Neural cell (in vitro differentiated cells): ENCODE results near the gene FOXP3. TPM values are rescaled to one million over a fixed set of nuclear protein-coding genes. Genes with fewer than 3 reads are reported as not detected.
A peak's percentile ranks its signal among the peaks of the same experiment; 100 is the strongest.

ENCODE experiments used
- H2AFZ ChIP-seq: fragments of 200-600, 300-800 bp; sonication (generic), shearing (Covaris generic); 2 replicates; pipeline ENCODE4 v1.6.0; 2014; ENCODE audit warnings: low read depth, mild to moderate bottlenecking, antibody characterized with exemption, low read length, moderate library complexity
- H3F3A ChIP-seq: fragments of 200-600 bp; shearing (Covaris generic); 2 replicates; pipeline ENCODE4 v1.6.1; 2016; ENCODE audit warnings: mild to moderate bottlenecking, moderate library complexity, mixed read lengths, antibody characterized with exemption, low read length; ENCODE audit not compliant: insufficient read depth, poor library complexity, severe bottlenecking
- H3K27ac ChIP-seq: fragments of 200-600, 300-800 bp; sonication (generic), shearing (Covaris generic); 2 replicates; pipeline ENCODE4 v1.5.1; 2014; ENCODE audit warnings: mild to moderate bottlenecking, low read length, moderate library complexity
- H3K27me3 ChIP-seq: fragments of 300-800, 200-600 bp; sonication (generic), shearing (Covaris generic); 2 replicates; pipeline ENCODE4 v1.6.0; 2014; ENCODE audit warnings: mild to moderate bottlenecking, low read depth, low read length, moderate library complexity; ENCODE audit not compliant: insufficient read depth
- H3K36me3 ChIP-seq: fragments of 300-800, 200-600 bp; sonication (generic), shearing (Covaris generic); 2 replicates; pipeline ENCODE4 v1.5.1; 2014; ENCODE audit warnings: mild to moderate bottlenecking, antibody characterized with exemption, low read length, moderate library complexity; ENCODE audit not compliant: insufficient read depth
- H3K4me2 ChIP-seq: fragments of 300-800, 200-600 bp; sonication (generic), shearing (Covaris generic); 2 replicates; pipeline ENCODE4 v1.6.0; 2014; ENCODE audit warnings: mild to moderate bottlenecking, low read length
- H3K4me3 ChIP-seq: fragments of 300-800, 200-600 bp; sonication (generic), shearing (Covaris generic); 2 replicates; pipeline ENCODE4 v1.5.1; 2014; ENCODE audit warnings: mild to moderate bottlenecking, low read length, moderate library complexity
- H3K79me2 ChIP-seq: fragments of 200-600 bp; shearing (Covaris generic); replicated peaks from 2 replicates; pipeline ENCODE4 v1.6.0; 2014; ENCODE audit warnings: mild to moderate bottlenecking, low read length, moderate library complexity; ENCODE audit not compliant: insufficient read depth
- H3K9ac ChIP-seq: fragments of 300-800, 200-600 bp; sonication (generic), shearing (Covaris generic); 2 replicates; pipeline ENCODE4 v1.6.1; 2016; ENCODE audit warnings: mild to moderate bottlenecking, low read length, mixed read lengths
- H3K9me2 ChIP-seq: fragments of 200-600 bp; shearing (Covaris generic); 2 replicates; pipeline ENCODE4 v1.6.1; 2016; ENCODE audit warnings: mild to moderate bottlenecking, low read length, mixed read lengths; ENCODE audit not compliant: insufficient read depth
- H3K9me3 ChIP-seq: fragments of 200-600, 300-800 bp; sonication (generic), shearing (Covaris generic); 2 replicates; pipeline ENCODE4 v1.6.1; 2016; ENCODE audit warnings: mild to moderate bottlenecking, mixed run types, low read length, moderate library complexity, mixed read lengths
- H4K20me1 ChIP-seq: fragments of 200-600 bp; shearing (Covaris generic); 2 replicates; pipeline ENCODE4 v1.6.1; 2016; ENCODE audit warnings: mild to moderate bottlenecking, mixed run types; ENCODE audit not compliant: insufficient read depth
- EP300 ChIP-seq: fragments of 450-650 bp; conservative IDR thresholded peaks from 2 replicates; pipeline ENCODE4 v1.6.1; 2014; ENCODE audit warnings: antibody characterized with exemption, mild to moderate bottlenecking, moderate library complexity; ENCODE audit not compliant: poor library complexity, severe bottlenecking
- POLR2AphosphoS5 ChIP-seq: IDR thresholded peaks from 2 replicates; pipeline ENCODE4 v1.6.1; 2012
- RAD21 ChIP-seq: fragments of 450-650 bp; conservative IDR thresholded peaks from 2 replicates; pipeline ENCODE4 v1.6.1; 2014; ENCODE audit warnings: antibody characterized with exemption, mild to moderate bottlenecking, moderate library complexity
- SMC3 ChIP-seq: fragments of 450-650 bp; conservative IDR thresholded peaks from 2 replicates; pipeline ENCODE4 v1.6.1; 2014; ENCODE audit warnings: antibody characterized with exemption, mild to moderate bottlenecking, moderate library complexity; ENCODE audit not compliant: poor library complexity
- TAF1 ChIP-seq: IDR thresholded peaks from 2 replicates; pipeline ENCODE4 v1.6.1; 2012; ENCODE audit warnings: low read depth
- polyA plus RNA-seq: library from polyadenylated mRNA; depleted of rRNA; stranded (reverse); fragments of >200 nt; gene quantifications from 2 replicates; pipeline ENCODE4 v1.2.3, GENCODE V29; 2014
- TF ChIP-seq, protein P1 (sequence below): IDR thresholded peaks from 2 replicates; pipeline ENCODE4 v1.6.1; 2012; ENCODE audit warnings: borderline replicate concordance
- TF ChIP-seq, protein P2 (sequence below): fragments of 450-650 bp; IDR thresholded peaks from 2 replicates; pipeline ENCODE4 v1.5.1; 2014; ENCODE audit warnings: antibody characterized with exemption, mild to moderate bottlenecking, moderate library complexity; ENCODE audit not compliant: poor library complexity, severe bottlenecking

The FOXP3 gene
- polyA plus RNA-seq, 1 donor from 2014 or later = not detected

DNA sequence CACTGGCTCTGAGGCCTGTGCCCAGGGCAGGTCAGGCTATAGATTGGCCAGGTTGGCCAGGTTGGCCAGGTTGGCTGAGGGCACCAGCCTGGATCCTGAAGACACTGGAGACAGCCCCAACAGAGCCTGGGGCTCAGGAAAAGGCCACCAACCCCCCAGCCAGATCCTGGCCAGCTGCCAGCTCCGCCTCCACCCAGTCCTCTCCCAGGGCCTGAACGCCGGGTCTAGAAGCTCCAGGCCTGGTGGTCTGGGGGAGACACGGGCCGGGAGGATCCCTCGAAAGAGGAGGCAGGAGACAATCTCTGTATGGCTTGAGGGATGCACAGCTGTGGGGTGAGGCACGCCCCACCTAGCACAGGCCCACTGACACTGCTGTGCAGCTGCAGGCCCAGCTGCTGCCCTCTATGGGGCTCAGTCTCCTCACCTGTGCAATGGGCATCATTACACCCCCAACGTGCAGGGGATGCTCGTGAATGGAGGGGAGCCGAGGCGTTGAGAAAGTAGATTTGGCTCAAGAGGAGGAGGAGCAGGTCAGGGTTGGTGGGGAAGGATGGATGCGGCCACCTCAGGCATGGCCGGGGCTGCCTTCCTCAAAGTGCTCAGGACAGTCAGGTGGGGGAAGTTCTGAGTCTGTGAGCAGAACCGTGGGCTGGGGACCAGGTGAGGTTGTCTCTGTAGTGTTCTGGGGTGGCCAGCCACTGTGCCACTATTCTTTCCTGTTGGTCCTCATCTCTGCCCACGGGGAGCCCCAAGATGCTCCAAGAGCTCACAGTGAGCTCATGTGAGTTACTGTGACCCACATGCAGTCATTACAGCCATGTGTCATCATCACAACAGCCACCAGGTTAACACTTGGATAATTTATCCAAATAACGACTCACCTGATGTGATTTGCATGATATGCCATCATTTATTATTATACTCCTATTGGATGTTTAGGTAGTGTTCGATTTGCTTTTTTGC lies 28.2 kb upstream of the FOXP3 start:
- no peak overlapping the region for H3K4me3 ChIP-seq
- H3K27me3 ChIP-seq = no peaks in the 10 kb centered on the region
- no peaks in the 10 kb centered on the region for H4K20me1 ChIP-seq
- H3K9ac ChIP-seq = no peak overlapping the region
- H3K27ac ChIP-seq = no peak overlapping the region
- H2AFZ ChIP-seq = no peak overlapping the region
- H3K79me2 ChIP-seq = no peaks in the 10 kb centered on the region
- H3K4me2 ChIP-seq = no peak overlapping the region
- H3F3A ChIP-seq = no peaks in the 10 kb centered on the region
- no peaks in the 10 kb centered on the region for H3K36me3 ChIP-seq
- no peaks in the 10 kb centered on the region for H3K9me3 ChIP-seq
- no peaks in the 10 kb centered on the region for H3K9me2 ChIP-seq
- TF ChIP-seq EP300 (no peak), POLR2AphosphoS5 (no peak), TAF1 (no peak), RAD21 (no peak), SMC3 (no peak)
- TF ChIP-seq, protein P1, sequence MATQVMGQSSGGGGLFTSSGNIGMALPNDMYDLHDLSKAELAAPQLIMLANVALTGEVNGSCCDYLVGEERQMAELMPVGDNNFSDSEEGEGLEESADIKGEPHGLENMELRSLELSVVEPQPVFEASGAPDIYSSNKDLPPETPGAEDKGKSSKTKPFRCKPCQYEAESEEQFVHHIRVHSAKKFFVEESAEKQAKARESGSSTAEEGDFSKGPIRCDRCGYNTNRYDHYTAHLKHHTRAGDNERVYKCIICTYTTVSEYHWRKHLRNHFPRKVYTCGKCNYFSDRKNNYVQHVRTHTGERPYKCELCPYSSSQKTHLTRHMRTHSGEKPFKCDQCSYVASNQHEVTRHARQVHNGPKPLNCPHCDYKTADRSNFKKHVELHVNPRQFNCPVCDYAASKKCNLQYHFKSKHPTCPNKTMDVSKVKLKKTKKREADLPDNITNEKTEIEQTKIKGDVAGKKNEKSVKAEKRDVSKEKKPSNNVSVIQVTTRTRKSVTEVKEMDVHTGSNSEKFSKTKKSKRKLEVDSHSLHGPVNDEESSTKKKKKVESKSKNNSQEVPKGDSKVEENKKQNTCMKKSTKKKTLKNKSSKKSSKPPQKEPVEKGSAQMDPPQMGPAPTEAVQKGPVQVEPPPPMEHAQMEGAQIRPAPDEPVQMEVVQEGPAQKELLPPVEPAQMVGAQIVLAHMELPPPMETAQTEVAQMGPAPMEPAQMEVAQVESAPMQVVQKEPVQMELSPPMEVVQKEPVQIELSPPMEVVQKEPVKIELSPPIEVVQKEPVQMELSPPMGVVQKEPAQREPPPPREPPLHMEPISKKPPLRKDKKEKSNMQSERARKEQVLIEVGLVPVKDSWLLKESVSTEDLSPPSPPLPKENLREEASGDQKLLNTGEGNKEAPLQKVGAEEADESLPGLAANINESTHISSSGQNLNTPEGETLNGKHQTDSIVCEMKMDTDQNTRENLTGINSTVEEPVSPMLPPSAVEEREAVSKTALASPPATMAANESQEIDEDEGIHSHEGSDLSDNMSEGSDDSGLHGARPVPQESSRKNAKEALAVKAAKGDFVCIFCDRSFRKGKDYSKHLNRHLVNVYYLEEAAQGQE = no peak

DNA sequence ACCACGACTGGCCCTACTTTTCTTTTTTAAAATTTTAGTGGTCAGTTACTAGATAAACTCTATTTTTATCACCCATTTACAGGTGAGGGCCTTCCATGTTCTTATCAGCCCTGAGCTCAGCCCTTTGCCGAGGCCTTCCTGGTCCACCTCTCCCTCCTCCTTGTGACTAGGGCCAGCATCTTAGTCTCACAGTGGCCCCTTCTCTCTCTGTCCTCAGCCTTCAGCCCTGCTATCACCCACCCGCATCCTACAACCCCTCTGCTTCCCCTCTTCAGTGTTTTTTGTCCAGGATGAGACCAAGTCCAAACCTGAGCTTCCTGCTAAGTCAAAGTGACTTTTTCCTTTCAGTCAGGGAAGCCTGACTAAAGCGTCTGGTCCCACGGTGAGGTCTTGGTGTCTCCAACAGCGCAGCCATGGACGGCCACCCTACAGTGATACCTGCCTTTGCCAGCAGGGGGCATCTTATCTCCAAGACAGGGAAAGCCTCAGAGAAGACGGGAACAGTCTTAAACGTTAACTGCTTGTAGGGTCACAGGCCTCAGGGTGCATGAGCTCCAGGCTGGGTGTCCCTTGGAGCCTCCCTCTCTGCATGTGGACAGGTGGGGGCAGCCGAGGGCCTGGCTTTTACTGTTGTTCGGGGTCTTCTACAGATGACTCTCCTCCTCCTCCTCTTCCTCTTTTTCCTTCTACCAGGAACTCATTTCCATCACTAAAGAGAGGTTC lies 27.3 kb upstream of the FOXP3 start:
- no peak overlapping the region for H3K27ac ChIP-seq
- no peaks in the 10 kb centered on the region for H4K20me1 ChIP-seq
- H3K4me3 ChIP-seq = no peak overlapping the region
- no peak overlapping the region for H3K4me2 ChIP-seq
- H3F3A ChIP-seq = no peaks in the 10 kb centered on the region
- no peaks in the 10 kb centered on the region for H3K9me3 ChIP-seq
- H2AFZ ChIP-seq = no peak overlapping the region
- no peaks in the 10 kb centered on the region for H3K79me2 ChIP-seq
- no peaks in the 10 kb centered on the region for H3K9me2 ChIP-seq
- TF ChIP-seq EP300 (no peak), SMC3 (peak; percentile 42), RAD21 (peak; percentile 48)
- TF ChIP-seq, protein P2, sequence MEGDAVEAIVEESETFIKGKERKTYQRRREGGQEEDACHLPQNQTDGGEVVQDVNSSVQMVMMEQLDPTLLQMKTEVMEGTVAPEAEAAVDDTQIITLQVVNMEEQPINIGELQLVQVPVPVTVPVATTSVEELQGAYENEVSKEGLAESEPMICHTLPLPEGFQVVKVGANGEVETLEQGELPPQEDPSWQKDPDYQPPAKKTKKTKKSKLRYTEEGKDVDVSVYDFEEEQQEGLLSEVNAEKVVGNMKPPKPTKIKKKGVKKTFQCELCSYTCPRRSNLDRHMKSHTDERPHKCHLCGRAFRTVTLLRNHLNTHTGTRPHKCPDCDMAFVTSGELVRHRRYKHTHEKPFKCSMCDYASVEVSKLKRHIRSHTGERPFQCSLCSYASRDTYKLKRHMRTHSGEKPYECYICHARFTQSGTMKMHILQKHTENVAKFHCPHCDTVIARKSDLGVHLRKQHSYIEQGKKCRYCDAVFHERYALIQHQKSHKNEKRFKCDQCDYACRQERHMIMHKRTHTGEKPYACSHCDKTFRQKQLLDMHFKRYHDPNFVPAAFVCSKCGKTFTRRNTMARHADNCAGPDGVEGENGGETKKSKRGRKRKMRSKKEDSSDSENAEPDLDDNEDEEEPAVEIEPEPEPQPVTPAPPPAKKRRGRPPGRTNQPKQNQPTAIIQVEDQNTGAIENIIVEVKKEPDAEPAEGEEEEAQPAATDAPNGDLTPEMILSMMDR = peak; percentile 53
- no peaks in the 10 kb centered on the region for H3K27me3 ChIP-seq
- no peak overlapping the region for H3K9ac ChIP-seq
- no peaks in the 10 kb centered on the region for H3K36me3 ChIP-seq
